ENCODE data around the gene VAT1L.
"Not testable (repeated sequence)": the region's sequence is repeated elsewhere in the genome, so short reads cannot be mapped to it uniquely, and the experiment has no call there.

VAT1L gene

GRCh38 chr16:77991701-77992100 is 203.3 kb downstream of the VAT1L start:
- H3K4me3 ChIP-seq (ENCODE audit: low read depth, low read length) = no peak overlapping the region
- no peak for DNase-seq (ENCODE audit: low read depth)
- TF ChIP-seq, protein P1, sequence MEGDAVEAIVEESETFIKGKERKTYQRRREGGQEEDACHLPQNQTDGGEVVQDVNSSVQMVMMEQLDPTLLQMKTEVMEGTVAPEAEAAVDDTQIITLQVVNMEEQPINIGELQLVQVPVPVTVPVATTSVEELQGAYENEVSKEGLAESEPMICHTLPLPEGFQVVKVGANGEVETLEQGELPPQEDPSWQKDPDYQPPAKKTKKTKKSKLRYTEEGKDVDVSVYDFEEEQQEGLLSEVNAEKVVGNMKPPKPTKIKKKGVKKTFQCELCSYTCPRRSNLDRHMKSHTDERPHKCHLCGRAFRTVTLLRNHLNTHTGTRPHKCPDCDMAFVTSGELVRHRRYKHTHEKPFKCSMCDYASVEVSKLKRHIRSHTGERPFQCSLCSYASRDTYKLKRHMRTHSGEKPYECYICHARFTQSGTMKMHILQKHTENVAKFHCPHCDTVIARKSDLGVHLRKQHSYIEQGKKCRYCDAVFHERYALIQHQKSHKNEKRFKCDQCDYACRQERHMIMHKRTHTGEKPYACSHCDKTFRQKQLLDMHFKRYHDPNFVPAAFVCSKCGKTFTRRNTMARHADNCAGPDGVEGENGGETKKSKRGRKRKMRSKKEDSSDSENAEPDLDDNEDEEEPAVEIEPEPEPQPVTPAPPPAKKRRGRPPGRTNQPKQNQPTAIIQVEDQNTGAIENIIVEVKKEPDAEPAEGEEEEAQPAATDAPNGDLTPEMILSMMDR (IDR thresholded peaks at IDR 0.05; ENCODE audit: low read depth, low read length, missing control alignments) = no peak

DNA sequence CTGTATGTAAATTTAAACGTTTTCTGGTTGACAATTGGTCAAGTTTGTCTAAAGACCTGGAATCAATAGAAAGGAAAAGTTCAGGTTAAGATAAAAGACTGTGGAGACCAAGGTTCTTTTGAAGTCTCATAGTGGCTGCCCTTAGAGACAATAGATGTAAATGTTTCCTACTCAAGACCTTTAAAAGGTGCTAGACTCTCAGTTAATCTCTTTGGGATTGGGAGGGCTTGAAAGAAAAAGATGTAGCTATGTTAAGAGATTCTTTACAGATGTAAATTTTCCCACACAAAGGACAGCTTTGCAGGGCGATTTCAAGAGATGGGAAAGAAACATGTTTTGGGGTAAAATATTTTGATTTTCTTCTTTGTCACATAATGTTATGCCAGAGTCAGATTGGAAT is 204.0 kb downstream of the VAT1L start:
- H3K4me3 ChIP-seq (ENCODE audit: low read depth, low read length); DNase-seq (ENCODE audit: low read depth): not testable (repeated sequence)

GRCh38 chr16:77993111-77993985 is 205.0 kb downstream of the VAT1L start:
- DNase-seq (ENCODE audit: low read depth) = no peak
- no peak overlapping the region for H3K4me3 ChIP-seq (ENCODE audit: low read depth, low read length)
- TF ChIP-seq, protein P1 (IDR thresholded peaks at IDR 0.05; ENCODE audit: low read depth, low read length, missing control alignments) = no peak

GRCh38 chr16:77995843-77996455 is 207.6 kb downstream of the VAT1L start:
- no peak for DNase-seq (ENCODE audit: low read depth)
- H3K4me3 ChIP-seq (ENCODE audit: low read depth, low read length) = no peak overlapping the region

GRCh38 chr16:77998350-77999023 is 210.1 kb downstream of the VAT1L start:
- TF ChIP-seq, protein P1 (IDR thresholded peaks at IDR 0.05; ENCODE audit: low read depth, low read length, missing control alignments) = no peak
- DNase-seq (ENCODE audit: low read depth) = no peak
- no peak overlapping the region for H3K4me3 ChIP-seq (ENCODE audit: low read depth, low read length)

More at GRCh38 chr16:77995843-77996455, 207.6 kb downstream of the VAT1L start:
- TF ChIP-seq, protein P1 (IDR thresholded peaks at IDR 0.05; ENCODE audit: low read depth, low read length, missing control alignments) = no peak

DNA sequence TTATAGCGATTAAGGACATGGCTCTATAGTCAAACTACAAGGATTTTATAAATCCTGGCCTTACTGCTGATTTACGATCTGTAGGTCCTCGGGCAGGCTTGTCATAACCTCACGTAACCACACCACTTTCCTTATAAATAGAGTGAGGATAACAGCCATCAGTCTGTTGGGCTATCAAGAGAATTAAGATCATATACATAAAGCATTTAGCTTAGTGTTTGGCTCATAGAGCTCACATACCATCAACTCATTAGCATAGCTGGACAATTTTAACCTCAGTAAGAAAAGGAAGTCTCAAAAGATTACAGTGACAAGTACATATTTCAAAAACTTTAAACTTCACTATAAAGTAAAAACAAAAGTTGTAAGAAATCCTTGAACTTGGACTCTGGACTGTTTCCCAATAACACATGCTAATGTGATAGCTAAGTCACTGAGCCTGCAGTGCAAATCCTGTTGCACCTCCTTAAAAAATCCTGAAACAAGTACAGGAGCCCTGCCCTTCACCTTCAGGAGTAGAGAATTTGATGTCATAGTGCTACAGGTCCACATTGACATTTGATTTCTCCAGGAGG is 213.2 kb downstream of the VAT1L start:
- TF ChIP-seq, protein P1 (IDR thresholded peaks at IDR 0.05; ENCODE audit: low read depth, low read length, missing control alignments) = no peak
- no peak overlapping the region for H3K4me3 ChIP-seq (ENCODE audit: low read depth, low read length)
- DNase-seq (ENCODE audit: low read depth) = no peak

All from GM12864 (cell line).